ENCODE results near the gene FAM169A.
"Not testable (repeated sequence)": the region's sequence is repeated elsewhere in the genome, so short reads cannot be mapped to it uniquely, and the experiment has no call there.

Gene FAM169A

GRCh38 chr5:74862221-74862620 is 4.0 kb downstream of the FAM169A start:
- TF ChIP-seq FOXP2 (optimal IDR thresholded peaks at IDR 0.05; ENCODE audit: control extremely low read depth, extremely low read length, insufficient read depth) (no peak), EZH2 (IDR thresholded peaks at IDR 0.05) (no peak), POLR2AphosphoS5 (IDR thresholded peaks at IDR 0.05; ENCODE audit: borderline replicate concordance, low read depth, low read length) (no peak)
- no peak overlapping the region for H3K4me3 ChIP-seq

GRCh38 chr5:74856975-74857374 is 9.2 kb downstream of the FAM169A start:
- DNase-seq (ENCODE audit: low read depth, low spot score) = not testable (repeated sequence)

More at GRCh38 chr5:74862221-74862620, 4.0 kb downstream of the FAM169A start:
- H3K27ac ChIP-seq = no peak overlapping the region
- H3K9me3 ChIP-seq (ENCODE audit: low read depth, low read length) = no peaks in the 10 kb centered on the region
- no peak for DNase-seq (ENCODE audit: low read depth, low spot score)
- no peaks in the 10 kb centered on the region for H3K36me3 ChIP-seq (ENCODE audit: insufficient read depth, low read length)
- no peak overlapping the region for H3K9ac ChIP-seq (ENCODE audit: insufficient read length)

DNA sequence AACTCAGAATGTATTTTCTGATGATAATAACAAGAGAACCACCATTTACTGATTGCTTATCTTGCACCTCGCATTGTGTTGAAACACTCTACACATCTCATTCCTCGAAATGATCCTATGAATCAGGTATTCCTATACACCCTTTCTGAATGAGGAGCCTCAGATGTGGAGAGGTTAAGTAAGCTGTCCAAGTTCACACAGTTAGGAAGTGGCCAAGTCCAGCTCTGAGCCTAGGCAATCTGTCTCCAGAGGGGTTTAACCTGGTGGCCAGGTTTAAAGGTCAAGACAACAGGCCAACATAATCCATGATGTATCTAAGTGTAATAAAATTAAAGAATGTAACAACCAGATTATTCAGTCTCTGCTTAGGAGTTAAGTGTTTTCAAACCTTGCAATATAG is 12.9 kb downstream of the FAM169A start:
- Histone ChIP-seq H3K9ac (ENCODE audit: insufficient read length) (no peak overlapping the region), H3K36me3 (ENCODE audit: insufficient read depth, low read length) (peaks cover 10% of the 10 kb centered on the region; the same call in 1 of the 2 replicates), H3K4me3 (no peak overlapping the region), H3K27ac (peak overlapping the region; percentile 91; the same call in 1 of the 2 replicates), H3K9me3 (ENCODE audit: low read depth, low read length) (no peaks in the 10 kb centered on the region)
- no peak for DNase-seq (ENCODE audit: low read depth, low spot score)
- no peak for TF ChIP-seq EZH2 (IDR thresholded peaks at IDR 0.05)
- TF ChIP-seq FOXP2 (optimal IDR thresholded peaks at IDR 0.05; ENCODE audit: control extremely low read depth, extremely low read length, insufficient read depth) = no peak
- no peak for TF ChIP-seq POLR2AphosphoS5 (IDR thresholded peaks at IDR 0.05; ENCODE audit: borderline replicate concordance, low read depth, low read length)

More at GRCh38 chr5:74856975-74857374, 9.2 kb downstream of the FAM169A start:
- H3K9me3 ChIP-seq (ENCODE audit: low read depth, low read length); H3K27ac ChIP-seq; H3K36me3 ChIP-seq (ENCODE audit: insufficient read depth, low read length); H3K9ac ChIP-seq (ENCODE audit: insufficient read length); H3K4me3 ChIP-seq: not testable (repeated sequence)

DNA sequence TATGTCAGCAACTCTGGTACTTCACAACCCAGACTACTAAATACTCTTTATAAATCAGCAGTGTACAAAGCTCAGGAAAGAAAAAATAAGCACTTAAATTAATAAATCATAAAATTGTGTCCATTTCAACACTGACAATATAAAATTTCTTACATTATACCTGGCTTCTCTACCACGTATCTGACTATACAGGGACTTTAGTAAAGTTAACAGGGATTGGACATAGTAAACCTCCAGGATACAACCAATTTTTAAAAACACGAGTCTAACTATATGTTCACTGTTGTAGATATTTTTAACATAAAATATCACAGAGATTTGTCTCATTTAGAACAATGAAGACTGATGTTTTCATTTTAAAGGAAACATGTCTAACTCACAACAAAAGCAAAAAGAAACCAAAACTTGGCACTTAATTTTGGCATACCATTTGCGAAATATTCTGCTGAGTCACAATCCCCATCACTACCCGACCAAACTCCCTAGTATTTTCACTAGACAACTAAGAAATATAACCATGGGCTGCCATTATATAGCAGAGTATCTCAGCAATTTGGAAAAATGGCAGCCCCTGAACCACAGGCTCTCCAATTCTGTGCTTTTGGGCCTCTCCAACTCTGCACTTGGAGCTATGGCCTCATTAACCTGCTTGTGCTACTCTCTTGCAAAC is 14.4 kb downstream of the FAM169A start:
- peak overlapping the region; percentile 61 for H3K4me3 ChIP-seq
- peak overlapping the region; percentile 43 for H3K9ac ChIP-seq (ENCODE audit: insufficient read length)
- TF ChIP-seq EZH2 (IDR thresholded peaks at IDR 0.05) (no peak), FOXP2 (optimal IDR thresholded peaks at IDR 0.05; ENCODE audit: control extremely low read depth, extremely low read length, insufficient read depth) (no peak), POLR2AphosphoS5 (IDR thresholded peaks at IDR 0.05; ENCODE audit: borderline replicate concordance, low read depth, low read length) (no peak)
- no peaks in the 10 kb centered on the region for H3K9me3 ChIP-seq (ENCODE audit: low read depth, low read length)
- H3K36me3 ChIP-seq (ENCODE audit: insufficient read depth, low read length) = peaks cover 10% of the 10 kb centered on the region; the same call in 1 of the 2 replicates
- peak overlapping the region; percentile 91 for H3K27ac ChIP-seq
- no peak for DNase-seq (ENCODE audit: low read depth, low spot score)

- Histone ChIP-seq H3K27ac (peak overlapping the region; percentile 91), H3K4me3 (peak overlapping the region; percentile 61), H3K36me3 (ENCODE audit: insufficient read depth, low read length) (peaks cover 4% of the 10 kb centered on the region; the same call in 1 of the 2 replicates), H3K9me3 (ENCODE audit: low read depth, low read length) (no peaks in the 10 kb centered on the region), H3K9ac (ENCODE audit: insufficient read length) (no peak overlapping the region)
- TF ChIP-seq FOXP2 (optimal IDR thresholded peaks at IDR 0.05; ENCODE audit: control extremely low read depth, extremely low read length, insufficient read depth) = no peak
- TF ChIP-seq EZH2 (IDR thresholded peaks at IDR 0.05) = no peak
- no peak for TF ChIP-seq POLR2AphosphoS5 (IDR thresholded peaks at IDR 0.05; ENCODE audit: borderline replicate concordance, low read depth, low read length)
- DNase-seq (ENCODE audit: low read depth, low spot score) = peak; percentile 35
Observed at GRCh38 chr5:74850789-74851425, 15.3 kb downstream of the FAM169A start.

GRCh38 chr5:74850030-74850429 is 16.2 kb downstream of the FAM169A start:
- Histone ChIP-seq H3K9ac (ENCODE audit: insufficient read length) (no peak overlapping the region), H3K36me3 (ENCODE audit: insufficient read depth, low read length) (no peaks in the 10 kb centered on the region), H3K4me3 (no peak overlapping the region), H3K9me3 (ENCODE audit: low read depth, low read length) (no peaks in the 10 kb centered on the region), H3K27ac (peak overlapping the region; percentile 91; the same call in 1 of the 2 replicates)
- TF ChIP-seq FOXP2 (optimal IDR thresholded peaks at IDR 0.05; ENCODE audit: control extremely low read depth, extremely low read length, insufficient read depth) = no peak
- no peak for DNase-seq (ENCODE audit: low read depth, low spot score)

DNA sequence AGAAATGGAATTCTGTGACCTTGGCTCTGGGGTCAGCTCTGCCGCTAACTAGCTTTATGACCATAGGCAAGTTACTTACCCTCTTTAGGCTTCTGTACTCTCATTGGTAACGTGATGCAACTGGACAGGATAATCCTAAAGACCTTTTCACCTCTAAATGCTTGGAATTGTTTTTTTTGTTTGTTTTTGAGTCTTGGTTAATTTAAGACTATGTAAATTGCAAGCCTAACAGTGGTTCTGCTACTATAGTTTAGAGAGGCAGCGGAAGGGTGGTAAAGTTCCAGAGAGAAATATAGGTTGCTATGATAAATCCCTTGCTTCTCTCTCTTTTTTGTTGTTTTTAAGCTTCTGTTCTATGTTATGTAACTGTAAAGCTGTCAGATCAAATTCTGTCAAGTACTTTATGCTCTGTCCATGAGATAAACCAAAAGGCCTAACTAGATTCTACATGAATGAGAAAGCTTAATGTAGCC is 17.6 kb downstream of the FAM169A start:
- Histone ChIP-seq H3K27ac (no peak overlapping the region), H3K9me3 (ENCODE audit: low read depth, low read length) (no peaks in the 10 kb centered on the region), H3K4me3 (no peak overlapping the region), H3K9ac (ENCODE audit: insufficient read length) (no peak overlapping the region), H3K36me3 (ENCODE audit: insufficient read depth, low read length) (no peaks in the 10 kb centered on the region)
- TF ChIP-seq FOXP2 (optimal IDR thresholded peaks at IDR 0.05; ENCODE audit: control extremely low read depth, extremely low read length, insufficient read depth) (no peak), POLR2AphosphoS5 (IDR thresholded peaks at IDR 0.05; ENCODE audit: borderline replicate concordance, low read depth, low read length) (no peak), EZH2 (IDR thresholded peaks at IDR 0.05) (no peak)
- no peak for DNase-seq (ENCODE audit: low read depth, low spot score)

DNA sequence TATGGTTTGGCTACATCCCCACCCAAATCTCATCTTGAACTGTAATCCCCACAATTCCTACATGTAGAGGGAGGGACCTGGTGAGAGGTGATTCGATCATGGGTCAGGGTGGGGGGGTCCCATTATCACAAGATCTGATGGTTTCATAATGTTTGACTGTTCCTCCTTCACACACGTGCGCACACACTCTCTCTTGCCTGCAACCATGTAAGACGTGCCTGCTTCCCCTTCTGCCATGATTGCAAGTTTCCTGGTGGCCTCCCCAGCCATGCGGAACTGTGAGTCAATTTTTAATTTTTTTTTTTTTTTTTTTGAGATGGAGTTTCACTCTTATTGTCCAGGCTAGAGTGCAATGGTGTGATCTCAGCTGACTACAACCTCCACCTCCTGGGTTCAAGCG is 27.0 kb downstream of the FAM169A start:
- H3K9ac ChIP-seq (ENCODE audit: insufficient read length) = no peak overlapping the region
- H3K4me3 ChIP-seq = no peak overlapping the region
- TF ChIP-seq FOXP2 (optimal IDR thresholded peaks at IDR 0.05; ENCODE audit: control extremely low read depth, extremely low read length, insufficient read depth) (no peak), POLR2AphosphoS5 (IDR thresholded peaks at IDR 0.05; ENCODE audit: borderline replicate concordance, low read depth, low read length) (no peak), EZH2 (IDR thresholded peaks at IDR 0.05) (no peak)
- no peak overlapping the region for H3K27ac ChIP-seq
- H3K9me3 ChIP-seq (ENCODE audit: low read depth, low read length) = no peaks in the 10 kb centered on the region
- DNase-seq (ENCODE audit: low read depth, low spot score) = no peak
- peaks cover 2% of the 10 kb centered on the region; the same call in 1 of the 2 replicates for H3K36me3 ChIP-seq (ENCODE audit: insufficient read depth, low read length)
